HG03108 (cell line): ENCODE results near the gene NDUFAF3.

Experiments used
- ATAC-seq: cut with Tn5 transposase; IDR thresholded peaks from one replicate; pipeline ENCODE4 v1.9.1; 2021; ENCODE audit warnings: moderate library complexity; ENCODE audit not compliant: unreplicated experiment

The NDUFAF3 gene

DNA sequence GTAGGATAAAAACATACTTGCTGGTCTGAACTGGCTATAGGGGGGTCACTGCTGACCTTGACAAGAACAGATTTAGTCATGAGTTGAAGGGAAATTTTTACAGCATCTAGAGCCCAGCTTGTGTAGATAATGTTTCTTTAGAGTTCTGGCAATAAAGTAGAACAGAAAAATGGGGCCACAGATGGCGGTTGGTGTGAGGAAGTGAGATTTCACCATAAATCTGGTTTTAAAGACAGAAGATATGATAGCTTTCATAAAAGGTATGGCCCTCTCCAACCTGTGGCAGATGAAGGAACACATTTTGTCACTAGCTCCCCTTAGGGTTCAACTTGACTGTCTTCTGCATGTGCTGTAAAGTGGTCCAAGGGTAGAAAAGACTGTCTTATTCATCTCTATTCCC lies 31.6 kb downstream of the NDUFAF3 start:
- ATAC-seq = no peak

GRCh38 chr3:49054344-49054862 lies 32.5 kb downstream of the NDUFAF3 start:
- ATAC-seq = no peak

GRCh38 chr3:49057268-49057667 lies 35.3 kb downstream of the NDUFAF3 start:
- ATAC-seq = no peak

DNA sequence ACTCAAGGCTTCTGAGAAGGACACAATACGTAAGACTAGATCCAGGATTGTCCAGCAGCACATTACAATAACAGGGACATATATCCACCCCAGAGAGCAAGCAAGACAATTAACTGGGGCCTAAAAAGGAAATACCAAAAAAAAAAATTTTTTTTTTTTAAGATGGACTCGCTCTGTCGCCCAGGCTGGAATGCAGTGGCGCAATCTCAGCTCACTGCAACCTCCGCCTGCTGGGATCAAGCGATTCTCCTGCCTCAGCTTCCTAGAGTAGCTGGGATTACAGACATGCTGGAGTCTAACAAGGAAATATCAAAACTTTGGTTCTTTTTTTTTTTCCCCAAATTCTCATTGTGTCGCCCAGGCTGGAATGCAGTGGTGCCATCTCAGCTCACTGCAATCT lies 36.1 kb downstream of the NDUFAF3 start:
- no peak for ATAC-seq
